Fibroblast of lung (primary cell): Measurements from ENCODE around the gene KCTD2. TPM values are rescaled to one million over a fixed set of nuclear protein-coding genes. Genes with fewer than 3 reads are reported as not detected.

Experiments
- DNase-seq, 2 donors: peaks; one replicate each; pipeline versions ENCODE4 v3.0.0 to v3.0.0-alpha.2; 2010; ENCODE audit warnings: low read depth in 2 of 2
- H2AFZ ChIP-seq: 2 replicates; pipeline ENCODE4 v1.5.1; 2012; ENCODE audit warnings: low read length, control low read depth, inconsistent platforms
- H3K27ac ChIP-seq: 2 replicates; pipeline ENCODE4 v1.5.1; 2011; ENCODE audit warnings: low read length, control low read depth; ENCODE audit not compliant: insufficient read depth
- H3K27me3 ChIP-seq: 2 replicates; pipeline ENCODE4 v1.5.1; 2011; ENCODE audit warnings: mild to moderate bottlenecking, low read length; ENCODE audit not compliant: control insufficient read depth, insufficient read depth
- H3K36me3 ChIP-seq: 2 replicates; pipeline ENCODE4 v1.5.1; 2011; ENCODE audit warnings: low read length; ENCODE audit not compliant: control insufficient read depth, insufficient read depth
- H3K4me1 ChIP-seq: 2 replicates; pipeline ENCODE4 v1.5.1; 2011; ENCODE audit warnings: low read length; ENCODE audit not compliant: control insufficient read depth, insufficient read depth; ENCODE audit errors: extremely low read depth
- H3K4me2 ChIP-seq: 2 replicates; pipeline ENCODE4 v1.5.1; 2011; ENCODE audit warnings: low read length, control low read depth; ENCODE audit not compliant: insufficient read depth; ENCODE audit errors: extremely low read depth
- H3K4me3 ChIP-seq, 4 experiments: fragments of 200-600 bp in 1 of 4; sonication (generic) in 1 of 4; replicated peaks in 1 of 4; 2 replicates each; pipeline ENCODE4 v1.5.1; 2011 to 2016; ENCODE audit warnings: low read length in 4 of 4, low read depth in 3 of 4, mild to moderate bottlenecking in 3 of 4, control low read depth in 2 of 4, inconsistent platforms in 1 of 4, mixed read lengths in 1 of 4; ENCODE audit not compliant: insufficient read depth in 1 of 4; ENCODE audit errors: control extremely low read depth in 1 of 4
- H3K79me2 ChIP-seq: 2 replicates; pipeline ENCODE4 v1.5.1; 2012; ENCODE audit warnings: mild to moderate bottlenecking, low read length, inconsistent platforms; ENCODE audit not compliant: control insufficient read depth, insufficient read depth
- H3K9ac ChIP-seq: 2 replicates; pipeline ENCODE4 v1.5.1; 2011; ENCODE audit warnings: mild to moderate bottlenecking, low read length, control low read depth; ENCODE audit not compliant: insufficient read depth
- H3K9me3 ChIP-seq: 2 replicates; pipeline ENCODE4 v1.5.1; 2012; ENCODE audit warnings: low read depth, low read length; ENCODE audit not compliant: control insufficient read depth, insufficient read depth
- H4K20me1 ChIP-seq: 2 replicates; pipeline ENCODE4 v1.5.1; 2011; ENCODE audit warnings: low read length; ENCODE audit not compliant: control insufficient read depth, insufficient read depth; ENCODE audit errors: extremely low read depth
- CTCF ChIP-seq, 2 donors: IDR thresholded peaks in 1 of 2; conservative IDR thresholded peaks in 1 of 2; 1 replicate in 1 of 2; 2 replicates in 1 of 2; pipeline ENCODE4 v1.5.1; 2011 to 2012; ENCODE audit warnings: low read length in 2 of 2, control low read depth in 1 of 2, inconsistent platforms in 1 of 2, low read depth in 1 of 2, mild to moderate bottlenecking in 1 of 2
- EZH2 ChIP-seq: IDR thresholded peaks from 2 replicates; pipeline ENCODE4 v1.5.1; 2012; ENCODE audit warnings: low read length, control low read depth, mild to moderate bottlenecking; ENCODE audit errors: missing control alignments
- polyA plus RNA-seq, 2 donors: library from polyadenylated mRNA; depleted of rRNA in 1 of 2; stranded (reverse) in 1 of 2; unstranded in 1 of 2; fragments of >200 nt; gene quantifications; 2 replicates each; pipeline ENCODE4 v1.2.1, GENCODE V29; 2011 to 2012; ENCODE audit warnings: missing spikeins in 1 of 2
- total RNA-seq: library from RNA; depleted of rRNA; stranded (reverse); fragments of >200 nt; gene quantifications from 2 replicates; pipeline ENCODE4 v1.2.1, GENCODE V29; 2014

The KCTD2 gene
- total and polyA plus RNA-seq, 2 donors (not counting 1 experiment from before 2014, with no cell fraction given) = 17.7 to 29.5 TPM

GRCh38 chr17:75094871-75095399, 47.9 kb downstream of the KCTD2 start:
- H3K9ac ChIP-seq = no peak overlapping the region
- H3K79me2 ChIP-seq = no peaks in the 10 kb centered on the region
- peaks cover 10% of the 10 kb centered on the region for H3K4me1 ChIP-seq
- no peaks in the 10 kb centered on the region for H4K20me1 ChIP-seq
- no peak overlapping the region for H3K4me2 ChIP-seq
- H3K9me3 ChIP-seq = no peaks in the 10 kb centered on the region
- no peak overlapping the region for H3K4me3 ChIP-seq
- H2AFZ ChIP-seq = no peak overlapping the region
- TF ChIP-seq CTCF (conservative IDR thresholded peaks at IDR 0.05 in 1 of 2, IDR thresholded peaks at IDR 0.05 in 1 of 2; ENCODE audit: low read depth in 1 of 2, low read length in 2 of 2) = no peak
- TF ChIP-seq EZH2 = no peak
- no peaks in the 10 kb centered on the region for H3K36me3 ChIP-seq
- no peaks in the 10 kb centered on the region for H3K27me3 ChIP-seq
- H3K27ac ChIP-seq = no peak overlapping the region
- DNase-seq = no peak

GRCh38 chr17:75096082-75096625, 49.1 kb downstream of the KCTD2 start:
- no peak overlapping the region for H3K27ac ChIP-seq

GRCh38 chr17:75097865-75098264, 50.8 kb downstream of the KCTD2 start:
- Histone ChIP-seq H3K27me3 (no peaks in the 10 kb centered on the region), H3K79me2 (no peaks in the 10 kb centered on the region), H3K27ac (no peak overlapping the region), H2AFZ (no peak overlapping the region), H3K9me3 (no peaks in the 10 kb centered on the region), H4K20me1 (no peaks in the 10 kb centered on the region), H3K4me3 (no peak overlapping the region), H3K4me1 (peaks cover 4% of the 10 kb centered on the region), H3K36me3 (no peaks in the 10 kb centered on the region), H3K9ac (no peak overlapping the region), H3K4me2 (no peak overlapping the region)
- TF ChIP-seq EZH2 = no peak
- TF ChIP-seq CTCF (conservative IDR thresholded peaks at IDR 0.05 in 1 of 2, IDR thresholded peaks at IDR 0.05 in 1 of 2; ENCODE audit: low read depth in 1 of 2, low read length in 2 of 2) = no peak
- DNase-seq = no peak

More at GRCh38 chr17:75096082-75096625, 49.1 kb downstream of the KCTD2 start:
- peak; percentile 62 to 81 for DNase-seq
- Histone ChIP-seq H3K9me3 (no peaks in the 10 kb centered on the region), H4K20me1 (no peaks in the 10 kb centered on the region), H3K4me1 (peaks cover 8% of the 10 kb centered on the region), H3K4me3 (no peak overlapping the region), H3K36me3 (no peaks in the 10 kb centered on the region), H3K4me2 (no peak overlapping the region), H2AFZ (no peak overlapping the region), H3K27me3 (no peaks in the 10 kb centered on the region), H3K9ac (no peak overlapping the region), H3K79me2 (no peaks in the 10 kb centered on the region)
- TF ChIP-seq CTCF (conservative IDR thresholded peaks at IDR 0.05 in 1 of 2, IDR thresholded peaks at IDR 0.05 in 1 of 2; ENCODE audit: low read depth in 1 of 2, low read length in 2 of 2) = no peak
- no peak for TF ChIP-seq EZH2
